HCT116 (cell line): ENCODE results near the gene HECW1. TPM values are rescaled to one million over a fixed set of nuclear protein-coding genes. Genes with fewer than 3 reads are reported as not detected.

Experiments used
- ATAC-seq: fragments of 200-7000 bp; cut with Tn5 transposase; 2 replicates; pipeline ENCODE4 v1.9.1; 2020; ENCODE audit warnings: mild to moderate bottlenecking, moderate library complexity
- BruUV-seq: library from RNA; stranded (reverse); fragments of 400-500 nt; replicated peaks from 2 replicates; lab custom pipeline; 2021; lab: Mats Ljungman, UMichigan
- CTCF ChIA-PET: fragments of 300-600 bp; sonication (Branson Sonifier 250); formaldehyde crosslinking; loops from one replicate; lab custom pipeline; 2021; ENCODE audit warnings: antibody characterized with exemption; lab: Charles Lee
- POLR2A ChIA-PET: fragments of 300-600, 350-600 bp; sonication (Branson Sonifier 250); formaldehyde crosslinking; loops from one replicate; lab custom pipeline; 2021; ENCODE audit warnings: antibody characterized with exemption; lab: Charles Lee
- RAD21 ChIA-PET, 2 experiments: fragments of 300-600 bp; sonication (Branson Sonifier 250); formaldehyde crosslinking; loops; one replicate each; lab custom pipeline; 2023; ENCODE audit warnings: low total read pairs in 2 of 2; ENCODE audit not compliant: uncharacterized antibody in 2 of 2, unreplicated experiment in 2 of 2, low non-redundant PET in 1 of 2; lab: Charles Lee
- DNase-seq: peaks from one replicate; pipeline ENCODE4 v3.0.0-alpha.2; 2010; ENCODE audit warnings: low read depth, low spot score
- H2AFZ ChIP-seq: fragments of 200-600 bp; shearing (Covaris generic), sonication (generic); 2 replicates; pipeline ENCODE4 v1.6.1; 2017; ENCODE audit warnings: low read depth, mixed run types, mixed read lengths, antibody characterized with exemption, low read length; ENCODE audit not compliant: poor library complexity, severe bottlenecking
- H3K27ac ChIP-seq: 2 replicates; pipeline ENCODE4 v1.5.1; 2012; ENCODE audit warnings: low read depth, low read length
- H3K27me3 ChIP-seq: fragments of 200-600 bp; sonication (generic); 2 replicates; pipeline ENCODE4 v1.6.1; 2016; ENCODE audit warnings: mixed run types, low read length, mixed read lengths; ENCODE audit not compliant: insufficient read depth
- H3K36me3 ChIP-seq, 2 experiments: fragments of 200-500 bp in 1 of 2; fragments of 200-600 bp in 1 of 2; sonication (Bioruptor generic) in 1 of 2; sonication (generic) in 1 of 2; 2 replicates each; pipeline versions ENCODE4 v1.5.1 to v1.6.1; 2014 to 2016; ENCODE audit warnings: low read length in 2 of 2, inconsistent platforms in 1 of 2, mixed read lengths in 1 of 2, mixed run types in 1 of 2; ENCODE audit not compliant: insufficient read depth in 2 of 2, control insufficient read depth in 1 of 2
- H3K4me1 ChIP-seq, 2 experiments: fragments of 200-600 bp in 1 of 2; sonication (generic) in 1 of 2; 2 replicates each; pipeline versions ENCODE4 v1.5.1 to v1.6.1; 2012 to 2017; ENCODE audit warnings: low read length in 2 of 2, inconsistent platforms in 1 of 2, mild to moderate bottlenecking in 1 of 2, mixed read lengths in 1 of 2, mixed run types in 1 of 2, moderate library complexity in 1 of 2; ENCODE audit not compliant: insufficient read depth in 2 of 2, control insufficient read depth in 1 of 2
- H3K4me2 ChIP-seq: fragments of 200-600 bp; sonication (generic); 2 replicates; pipeline ENCODE4 v1.6.1; 2017; ENCODE audit warnings: mixed run types, low read length, mixed read lengths
- H3K4me3 ChIP-seq, 2 experiments: fragments of 200-600 bp in 1 of 2; sonication (generic) in 1 of 2; replicated peaks in 1 of 2; 2 replicates each; pipeline ENCODE4 v1.5.1; 2011 to 2016; ENCODE audit warnings: low read length in 2 of 2, control low read depth in 1 of 2, low read depth in 1 of 2, mild to moderate bottlenecking in 1 of 2, mixed read lengths in 1 of 2, mixed run types in 1 of 2
- H3K79me2 ChIP-seq: fragments of 200-600 bp; sonication (generic); 2 replicates; pipeline ENCODE4 v1.6.1; 2017; ENCODE audit warnings: mild to moderate bottlenecking, mixed run types, low read length, moderate library complexity, mixed read lengths; ENCODE audit not compliant: insufficient read depth
- H3K9ac ChIP-seq: fragments of 200-600 bp; sonication (generic); 2 replicates; pipeline ENCODE4 v1.6.1; 2016; ENCODE audit warnings: low read length, mixed read lengths
- H3K9me2 ChIP-seq: fragments of 200-600 bp; sonication (generic), shearing (Covaris generic); 2 replicates; pipeline ENCODE4 v1.6.1; 2017; ENCODE audit warnings: mixed run types, mild to moderate bottlenecking, moderate library complexity; ENCODE audit not compliant: insufficient read depth
- H3K9me3 ChIP-seq, 2 experiments: fragments of 200-500 bp in 1 of 2; fragments of 200-600 bp in 1 of 2; sonication (Bioruptor generic) in 1 of 2; sonication (generic) in 1 of 2; 2 replicates each; pipeline ENCODE4 v1.6.1; 2014 to 2017; ENCODE audit warnings: low read length in 2 of 2, mixed read lengths in 2 of 2, inconsistent platforms in 1 of 2, low read depth in 1 of 2, mild to moderate bottlenecking in 1 of 2, mixed run types in 1 of 2, moderate library complexity in 1 of 2; ENCODE audit not compliant: control insufficient read depth in 1 of 2, insufficient read depth in 1 of 2
- H4K20me1 ChIP-seq: fragments of 200-600 bp; sonication (generic), shearing (Covaris generic); 2 replicates; pipeline ENCODE4 v1.6.1; 2017; ENCODE audit warnings: mixed run types, mild to moderate bottlenecking, moderate library complexity; ENCODE audit not compliant: insufficient read depth
- ATF3 ChIP-seq: IDR thresholded peaks from 2 replicates; pipeline ENCODE4 v1.6.1; 2012
- CEBPB ChIP-seq: IDR thresholded peaks from 2 replicates; pipeline ENCODE4 v1.6.1; 2012; ENCODE audit warnings: low read depth
- CTCF ChIP-seq, 3 experiments: fragments of 200-600 bp in 1 of 3; sonication (generic) in 1 of 3; IDR thresholded peaks in 2 of 3; conservative IDR thresholded peaks in 1 of 3; 2 replicates each; pipeline ENCODE4 v1.5.1; 2012 to 2017; ENCODE audit warnings: low read depth in 2 of 3, low read length in 2 of 3, antibody characterized with exemption in 1 of 3, borderline replicate concordance in 1 of 3, control low read depth in 1 of 3, mild to moderate bottlenecking in 1 of 3, mixed read lengths in 1 of 3, mixed run types in 1 of 3, moderate library complexity in 1 of 3; ENCODE audit not compliant: insufficient read depth in 1 of 3
- EGR1 ChIP-seq: IDR thresholded peaks from 2 replicates; pipeline ENCODE4 v1.6.1; 2012; ENCODE audit warnings: low read depth
- ELF1 ChIP-seq: IDR thresholded peaks from 2 replicates; pipeline ENCODE4 v1.6.1; 2012; ENCODE audit warnings: low read depth, borderline replicate concordance
- EZH2 ChIP-seq: fragments of 200-600 bp; sonication (generic); IDR thresholded peaks from 2 replicates; pipeline ENCODE4 v1.6.1; 2017; ENCODE audit warnings: antibody characterized with exemption, mixed run types
- EZH2phosphoT487 ChIP-seq: fragments of 200-600 bp; IDR thresholded peaks from 2 replicates; pipeline ENCODE4 v1.6.1; 2018; ENCODE audit warnings: antibody characterized with exemption, borderline replicate concordance
- JUND ChIP-seq: IDR thresholded peaks from 2 replicates; pipeline ENCODE4 v1.6.1; 2012
- POLR2A ChIP-seq: IDR thresholded peaks from 2 replicates; pipeline ENCODE4 v1.7.0; 2011; ENCODE audit warnings: borderline replicate concordance; ENCODE audit not compliant: insufficient read depth, insufficient read length; ENCODE audit errors: extremely low read depth
- POLR2AphosphoS5 ChIP-seq: IDR thresholded peaks from 2 replicates; pipeline ENCODE4 v1.6.1; 2011; ENCODE audit warnings: mild to moderate bottlenecking, low read depth, low read length, moderate library complexity
- RAD21 ChIP-seq: IDR thresholded peaks from 2 replicates; pipeline ENCODE4 v1.6.1; 2012; ENCODE audit warnings: low read depth, mild to moderate bottlenecking
- SIN3A ChIP-seq: IDR thresholded peaks from 2 replicates; pipeline ENCODE4 v1.6.1; 2012; ENCODE audit warnings: low read depth
- TCF7L2 ChIP-seq: IDR thresholded peaks from 2 replicates; pipeline ENCODE4 v1.7.0; 2011; ENCODE audit warnings: borderline replicate concordance, inconsistent platforms; ENCODE audit not compliant: insufficient read depth, insufficient read length; ENCODE audit errors: extremely low read depth
- ZBTB33 ChIP-seq: IDR thresholded peaks from 2 replicates; pipeline ENCODE4 v1.6.1; 2011; ENCODE audit warnings: mild to moderate bottlenecking, low read length, moderate library complexity; ENCODE audit not compliant: insufficient replicate concordance; ENCODE audit errors: extremely low read depth
- ZNF274 ChIP-seq: fragments of 200-500 bp; sonication (Bioruptor generic); IDR thresholded peaks from 2 replicates; pipeline ENCODE4 v1.6.1; 2014; ENCODE audit warnings: mild to moderate bottlenecking, low read depth, low read length, inconsistent platforms
- intact Hi-C: fragments of 100-400 bp; cut with micrococcal nuclease; formaldehyde crosslinking; loops from 2 replicates; pipeline ENCODE4 v1.10.0; 2022
- total RNA-seq: library from RNA; stranded (reverse); gene quantifications from one replicate; pipeline ENCODE4 v1.2.1, GENCODE V29; 2021; ENCODE audit not compliant: unreplicated experiment

Gene HECW1
- total RNA-seq, 1 experiment from 2014 or later: 5.6 TPM

GRCh38 chr7:43276547-43276946, 164.1 kb downstream of the HECW1 start:
- no TSS peak for BruUV-seq
- DNase-seq (no peak), ATAC-seq (no peak)
- POLR2A ChIA-PET: no interaction called here
- intact Hi-C loops: no loop called here
- Histone ChIP-seq H3K4me2 (no peak overlapping the region), H3K27ac (no peak overlapping the region), H3K36me3 (no peaks in the 10 kb centered on the region), H3K4me1 (no peaks in the 10 kb centered on the region), H3K79me2 (no peaks in the 10 kb centered on the region), H3K9me3 (no peaks in the 10 kb centered on the region), H3K9ac (no peak overlapping the region), H3K27me3 (no peaks in the 10 kb centered on the region), H3K4me3 (no peak overlapping the region), H2AFZ (no peak overlapping the region), H4K20me1 (no peaks in the 10 kb centered on the region), H3K9me2 (no peaks in the 10 kb centered on the region)
- CTCF ChIA-PET: no interaction called here
- RAD21 ChIA-PET: no interaction called here
- no peak for TF ChIP-seq JUND
- TF ChIP-seq ZBTB33: no peak
- no peak for TF ChIP-seq EZH2
- TF ChIP-seq POLR2A: no peak
- no peak for TF ChIP-seq POLR2AphosphoS5
- TF ChIP-seq EGR1: no peak
- TF ChIP-seq CTCF (IDR thresholded peaks at IDR 0.05 in 2 of 3, conservative IDR thresholded peaks at IDR 0.05 in 1 of 3; ENCODE audit: borderline replicate concordance in 1 of 3, insufficient read depth in 1 of 3, low read depth in 2 of 3, low read length in 2 of 3): no peak
- TF ChIP-seq SIN3A: no peak
- no peak for TF ChIP-seq ATF3
- TF ChIP-seq ZNF274: no peak
- TF ChIP-seq CEBPB: no peak
- no peak for TF ChIP-seq EZH2phosphoT487
- no peak for TF ChIP-seq TCF7L2
- no peak for TF ChIP-seq RAD21
- TF ChIP-seq ELF1: no peak
